22Rv1 (cell line): ENCODE measurements around the gene IL1RAPL2.

ENCODE experiments used
- H3K27ac ChIP-seq: fragments of 450-650 bp; 2 replicates; pipeline ENCODE4 v1.5.1; 2017
- CTCF ChIP-seq: fragments of 450-650 bp; IDR thresholded peaks from 2 replicates; pipeline ENCODE4 v1.5.1; 2017; ENCODE audit warnings: mild to moderate bottlenecking
- ZFX ChIP-seq: fragments of 450-650 bp; IDR thresholded peaks from 2 replicates; pipeline ENCODE4 v1.6.1; 2017; ENCODE audit warnings: antibody characterized with exemption, borderline replicate concordance

IL1RAPL2 gene

GRCh38 chrX:105645667-105646357, 1079.8 kb downstream of the IL1RAPL2 start:
- TF ChIP-seq CTCF (no peak), ZFX (no peak)
- H3K27ac ChIP-seq, result no peak overlapping the region

DNA sequence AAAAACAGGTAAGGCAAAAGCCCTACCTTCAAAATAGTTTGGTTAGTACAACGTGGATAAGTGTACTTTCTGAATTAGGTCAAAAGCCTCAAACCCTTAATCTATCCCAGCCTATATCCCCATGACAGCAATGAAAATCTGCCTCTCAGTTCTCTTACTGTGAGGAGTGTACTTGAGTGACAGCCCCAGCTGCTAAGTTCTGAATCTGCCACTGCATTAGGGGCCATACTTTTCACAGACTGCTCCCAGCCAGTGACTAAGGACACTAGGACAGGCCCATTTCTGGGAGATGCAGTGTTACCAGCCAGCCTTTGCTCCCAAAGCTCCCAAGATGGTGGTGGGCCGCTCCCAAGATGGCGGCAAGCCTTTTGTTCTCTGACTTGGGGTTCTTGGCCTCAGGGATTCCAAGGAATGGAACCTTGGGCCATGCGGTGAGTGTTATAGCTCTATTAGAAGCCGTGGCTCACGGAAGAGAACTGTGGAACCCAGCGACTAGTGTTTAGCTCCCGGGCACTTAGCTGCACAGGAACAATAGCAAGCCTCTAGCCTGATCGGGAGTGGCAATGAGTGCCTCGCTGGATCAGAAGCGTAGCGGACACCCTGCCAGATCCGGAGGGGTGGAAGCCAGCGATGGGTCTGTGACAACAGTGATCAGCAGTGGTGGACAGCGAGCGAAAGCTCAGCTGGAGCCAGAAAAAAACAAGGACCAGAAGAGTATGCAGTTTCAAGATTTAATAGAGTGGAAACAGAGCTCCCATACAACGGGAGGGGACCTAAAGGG, 1080.8 kb downstream of the IL1RAPL2 start:
- no peak overlapping the region for H3K27ac ChIP-seq
- no peak for TF ChIP-seq ZFX
- TF ChIP-seq CTCF, result no peak

DNA sequence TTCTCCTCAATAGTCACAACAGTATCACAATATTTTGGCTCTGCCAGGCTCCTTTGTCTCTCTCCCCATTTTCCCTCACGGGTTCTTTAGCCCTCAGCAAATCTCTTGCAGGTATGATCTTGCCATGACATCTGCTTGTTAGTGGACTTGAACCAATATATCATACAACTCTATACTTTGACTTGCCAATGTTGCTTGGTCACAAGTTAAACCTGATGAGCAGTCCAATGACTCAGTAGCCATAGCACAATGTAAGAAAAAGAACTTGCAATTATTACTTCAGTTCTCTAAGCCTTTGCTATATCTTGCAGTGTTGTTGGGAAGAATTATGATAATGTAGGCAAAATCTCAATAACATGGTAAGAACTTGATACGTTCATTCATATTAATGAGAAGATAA, 1081.8 kb downstream of the IL1RAPL2 start:
- H3K27ac ChIP-seq, result no peak overlapping the region
- TF ChIP-seq CTCF, result no peak
- TF ChIP-seq ZFX, result no peak

- TF ChIP-seq CTCF (no peak), ZFX (no peak)
Observed at GRCh38 chrX:105648732-105649131, 1082.7 kb downstream of the IL1RAPL2 start.

GRCh38 chrX:105650577-105650976, 1084.6 kb downstream of the IL1RAPL2 start:
- H3K27ac ChIP-seq, result no peak overlapping the region
- TF ChIP-seq ZFX, result no peak
- no peak for TF ChIP-seq CTCF

More at GRCh38 chrX:105648732-105649131, 1082.7 kb downstream of the IL1RAPL2 start:
- no peak overlapping the region for H3K27ac ChIP-seq

DNA sequence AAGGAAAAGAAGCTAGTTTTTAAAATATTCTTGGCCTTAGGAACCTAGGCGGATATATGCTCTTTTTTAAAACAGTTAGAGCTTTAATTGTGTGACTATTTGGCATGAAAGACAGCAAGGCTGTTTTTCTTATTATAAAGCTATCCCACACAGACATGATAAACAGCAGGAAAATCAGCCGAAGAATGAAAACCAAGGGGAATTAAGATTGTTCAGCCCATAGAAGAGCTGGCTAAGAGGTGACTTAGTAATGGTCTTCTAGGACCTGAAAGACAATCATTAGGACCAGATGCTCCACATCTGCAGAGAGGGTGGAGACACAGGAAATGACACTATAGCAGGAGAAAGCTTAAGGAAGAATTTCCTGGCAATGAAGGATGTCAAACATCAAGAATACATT, 1085.0 kb downstream of the IL1RAPL2 start:
- TF ChIP-seq CTCF (no peak), ZFX (no peak)
- H3K27ac ChIP-seq, result no peak overlapping the region

DNA sequence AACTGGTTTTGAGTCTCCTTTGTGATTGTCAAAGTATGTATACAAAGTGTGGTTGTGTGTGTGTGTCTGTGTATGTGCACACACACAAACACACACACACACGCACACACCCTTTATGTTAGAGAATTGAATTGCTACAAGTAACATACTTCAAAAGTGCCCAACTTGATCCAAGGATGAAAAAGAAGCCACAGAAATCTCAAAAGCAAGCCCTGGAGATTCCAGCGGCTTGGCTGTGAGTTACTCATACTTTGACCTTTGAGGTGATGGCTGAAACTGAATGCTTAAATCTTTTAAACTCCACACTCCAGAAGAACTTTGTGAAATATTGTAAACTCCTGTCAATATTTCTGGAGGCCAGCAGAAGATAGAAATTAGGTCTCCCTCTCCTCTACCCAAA, 1087.9 kb downstream of the IL1RAPL2 start:
- no peak for TF ChIP-seq ZFX
- TF ChIP-seq CTCF, result no peak

More for the DNA sequence above, 1087.9 kb downstream of the IL1RAPL2 start:
- no peak overlapping the region for H3K27ac ChIP-seq
